DMS79 (cell line): ENCODE data around the gene IRAK1.
A peak's percentile ranks its signal among the peaks of the same experiment; 100 is the strongest.

Experiments used
- DNase-seq: peaks from one replicate; lab custom pipeline; 2025; lab: John Stamatoyannopoulos, UW

Gene IRAK1

GRCh38 chrX:154019633-154020528, at the start of gene IRAK1:
Gene IRAK1 (minus strand): TSS chrX:154019902. CDS start chrX:154019812, 90 bp downstream.
- peak; percentile 12 for DNase-seq

DNA sequence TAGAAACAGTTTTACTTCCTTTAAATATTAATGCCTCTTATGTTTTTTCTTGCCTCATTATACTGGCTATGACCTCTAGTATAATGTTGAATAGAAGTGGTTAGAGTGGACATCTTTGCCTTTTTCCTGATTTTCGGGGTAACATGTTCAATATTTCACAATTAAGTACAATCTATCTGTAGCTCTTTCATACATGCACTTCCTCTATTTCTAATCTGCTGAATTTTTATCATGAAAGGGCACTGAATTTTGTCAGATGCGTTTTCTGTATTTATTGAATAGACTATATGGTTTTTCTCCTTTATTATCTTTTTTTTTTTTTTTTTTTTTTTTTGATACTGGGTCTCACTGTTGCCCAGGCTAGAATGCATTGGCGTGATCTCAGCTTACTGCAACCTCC, 48.9 kb upstream of the IRAK1 start:
- DNase-seq = no peak

GRCh38 chrX:154064637-154065435, 45.1 kb upstream of the IRAK1 start:
- DNase-seq = no peak

DNA sequence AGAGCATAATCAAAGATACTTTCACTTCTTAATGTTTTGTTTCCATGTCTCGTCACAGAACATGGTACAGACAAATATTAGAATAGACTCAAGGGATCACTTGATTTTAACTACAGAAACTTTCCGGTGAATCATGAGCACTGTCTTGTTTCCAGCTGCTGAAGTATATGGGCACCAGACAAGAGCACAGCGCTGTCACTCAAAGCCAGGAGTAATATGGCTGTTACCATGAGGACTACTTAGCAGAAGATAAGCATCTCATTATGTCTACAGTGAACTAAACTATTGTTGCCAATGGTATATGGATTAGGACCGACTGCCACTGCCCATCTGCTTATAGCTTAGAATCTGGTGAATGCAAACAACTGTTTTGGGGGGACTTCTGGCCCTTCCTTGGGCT, 43.5 kb upstream of the IRAK1 start:
- no peak for DNase-seq

DNA sequence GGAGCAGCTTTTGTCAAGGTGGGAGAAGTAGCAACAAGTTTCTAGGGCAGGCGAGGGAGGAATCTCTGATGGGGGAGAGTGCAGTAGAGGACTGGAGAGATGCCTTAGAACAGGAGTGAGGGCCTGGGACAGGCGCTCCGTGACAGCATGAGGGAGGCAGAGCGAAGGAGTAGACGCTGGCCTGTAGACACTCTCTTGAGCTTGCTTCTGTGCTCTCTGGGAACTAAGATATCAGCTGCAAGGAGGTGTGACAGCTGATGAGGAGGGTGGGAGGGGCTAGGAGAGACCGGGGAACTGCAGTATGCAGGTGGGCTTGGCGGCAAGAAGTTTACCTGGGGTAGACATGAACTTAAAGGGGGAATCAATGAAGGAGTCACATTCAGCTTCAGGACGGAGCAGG, 42.1 kb upstream of the IRAK1 start:
- no peak for DNase-seq

DNA sequence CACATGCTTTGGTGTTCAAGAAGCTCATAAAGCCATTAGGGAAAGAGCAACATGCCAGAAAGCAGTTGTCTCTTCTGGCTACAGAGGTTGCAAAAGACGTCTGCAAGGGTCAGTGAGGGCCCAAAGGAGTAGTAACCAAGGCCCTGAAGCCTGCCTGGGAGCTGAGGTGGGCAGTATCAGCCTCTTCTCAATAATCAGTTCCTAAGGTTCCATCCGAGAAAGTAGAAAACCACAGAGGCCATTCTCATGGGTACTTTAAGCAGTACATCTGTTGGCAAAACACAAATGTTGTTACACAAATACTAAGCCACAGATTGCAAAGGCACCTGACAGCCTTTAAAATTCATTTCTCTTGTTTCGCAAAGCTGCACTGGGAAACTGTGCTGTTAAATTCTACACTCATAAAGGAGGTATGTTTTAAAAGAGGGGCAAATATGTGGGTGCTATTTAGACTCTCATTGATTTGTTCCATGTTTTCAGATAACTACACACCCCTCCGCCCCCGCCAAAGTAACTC, 40.1 kb upstream of the IRAK1 start:
- DNase-seq = no peak

DNA sequence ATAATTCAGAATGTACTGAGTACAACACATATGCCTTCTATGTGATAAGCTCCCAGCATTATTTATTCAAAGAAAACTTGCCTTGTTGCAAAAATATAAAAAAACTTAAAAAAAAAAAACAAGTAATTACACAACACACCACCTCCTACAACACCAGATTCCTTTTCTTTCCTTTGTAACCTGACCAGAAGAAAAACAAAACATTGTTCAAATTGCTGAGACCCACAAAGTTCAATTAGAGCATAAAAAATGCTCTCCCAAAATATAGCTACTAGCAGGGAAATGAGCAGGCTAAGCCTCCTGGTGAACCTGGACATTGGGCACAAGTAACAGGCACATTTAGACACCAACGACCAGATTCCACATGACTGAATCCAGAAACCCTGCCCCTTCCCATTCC, 39.5 kb upstream of the IRAK1 start:
- no peak for DNase-seq

DNA sequence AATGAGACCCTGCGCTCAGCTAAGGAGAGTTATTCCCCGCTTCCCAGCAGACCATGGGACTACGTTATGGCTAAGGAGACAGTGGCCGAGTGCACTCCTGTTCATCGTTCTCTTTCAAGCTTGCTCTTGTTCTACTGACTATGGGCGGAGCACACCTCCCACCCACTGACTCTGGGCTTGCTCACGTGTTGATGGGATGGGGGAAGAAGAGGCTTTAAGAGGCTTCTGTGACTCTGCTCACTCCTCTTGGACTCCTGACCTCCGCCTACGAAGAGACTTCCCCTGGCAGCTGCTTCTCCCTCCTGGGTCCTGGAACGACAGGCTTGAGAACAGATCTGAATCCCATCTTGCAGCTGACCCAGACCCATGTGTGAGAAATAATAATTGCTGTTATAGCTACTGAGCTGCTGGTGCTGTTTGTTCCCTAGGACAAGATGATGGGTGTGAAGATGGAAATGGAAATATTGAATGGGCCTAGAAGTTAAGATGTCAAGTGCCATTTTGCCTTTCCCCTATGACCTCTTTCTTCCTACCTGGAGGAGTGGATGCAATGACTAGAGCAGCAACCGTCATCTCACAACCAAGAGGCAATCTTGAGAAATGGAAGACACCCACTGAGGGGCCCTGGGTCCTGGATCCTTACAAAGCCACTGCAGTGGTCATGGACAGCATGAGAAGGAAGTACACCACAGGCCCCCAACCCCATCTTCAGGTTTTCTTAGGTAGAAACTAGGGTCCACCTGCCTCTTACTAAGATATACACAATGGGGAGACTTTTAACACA, 38.7 kb upstream of the IRAK1 start:
- no peak for DNase-seq

DNA sequence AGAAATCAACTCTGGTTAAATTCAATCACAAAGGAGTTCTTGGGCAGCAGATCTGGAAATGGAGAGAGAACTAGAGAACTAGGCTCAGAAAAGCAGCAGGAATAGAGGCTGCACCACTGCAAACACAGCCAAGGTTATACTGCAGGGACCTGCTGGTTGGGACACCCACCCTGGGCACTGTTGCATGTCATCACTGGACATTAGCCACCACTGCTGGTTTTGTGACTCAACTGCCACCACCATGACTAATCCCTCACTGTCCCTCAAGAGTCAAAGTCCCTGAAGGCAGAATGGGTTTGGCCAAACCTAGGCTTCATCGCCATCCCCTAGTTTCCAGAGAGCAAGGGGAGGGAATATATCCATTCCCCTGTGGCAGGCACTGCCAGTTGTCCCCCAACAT, 38.1 kb upstream of the IRAK1 start:
- DNase-seq = no peak

DNA sequence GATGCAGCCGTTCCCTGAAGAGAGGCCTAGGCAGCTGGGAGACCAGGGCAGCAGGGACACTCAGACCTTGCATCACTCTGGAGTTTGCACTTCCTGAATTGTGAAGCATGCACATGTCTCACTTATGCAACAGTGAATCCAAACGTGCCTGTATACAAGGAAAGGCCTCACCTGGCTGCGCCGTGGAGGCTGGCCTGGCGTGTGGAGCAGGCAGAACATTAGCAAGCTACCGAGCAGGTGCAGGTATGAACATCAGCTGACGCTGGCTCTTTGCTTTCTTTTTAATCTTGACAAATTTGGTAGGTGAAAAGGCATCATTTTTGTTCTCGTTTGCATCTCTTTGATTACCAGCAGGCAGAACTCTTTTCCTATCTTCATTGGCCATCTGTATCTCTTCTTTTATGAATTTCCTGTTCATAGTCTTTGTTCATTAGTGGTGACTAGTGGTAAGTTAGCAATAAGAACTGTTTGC, 37.1 kb upstream of the IRAK1 start:
- DNase-seq = no peak

DNA sequence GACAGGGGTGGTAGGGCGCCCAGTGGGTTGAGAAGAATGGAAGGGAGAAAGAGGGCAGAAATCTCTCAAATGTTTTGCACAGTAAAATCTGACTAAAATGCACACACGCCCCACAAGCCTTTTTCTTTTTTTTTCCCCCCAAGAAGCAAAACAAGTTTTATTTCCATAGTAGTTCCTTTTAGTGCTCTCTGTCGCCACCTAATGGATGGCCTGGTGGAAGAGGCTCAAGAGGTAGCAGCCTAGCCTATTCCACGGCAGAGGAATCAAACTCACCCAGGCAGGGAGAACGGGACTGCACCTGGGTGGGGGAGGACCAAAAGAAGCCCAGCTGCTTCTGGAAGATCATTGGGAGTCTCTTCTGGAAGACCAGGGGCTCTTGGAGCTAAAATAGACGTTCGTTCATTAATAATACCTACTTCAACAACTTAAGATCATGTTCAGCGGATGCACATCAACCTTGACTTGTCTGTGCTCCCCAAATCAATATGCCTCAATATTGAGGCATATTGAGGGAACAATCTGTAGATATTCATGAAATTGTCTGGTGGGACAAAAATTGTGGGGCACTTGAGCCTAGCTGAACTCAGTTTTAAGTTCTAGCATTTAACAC, 31.6 kb upstream of the IRAK1 start:
- DNase-seq = no peak

DNA sequence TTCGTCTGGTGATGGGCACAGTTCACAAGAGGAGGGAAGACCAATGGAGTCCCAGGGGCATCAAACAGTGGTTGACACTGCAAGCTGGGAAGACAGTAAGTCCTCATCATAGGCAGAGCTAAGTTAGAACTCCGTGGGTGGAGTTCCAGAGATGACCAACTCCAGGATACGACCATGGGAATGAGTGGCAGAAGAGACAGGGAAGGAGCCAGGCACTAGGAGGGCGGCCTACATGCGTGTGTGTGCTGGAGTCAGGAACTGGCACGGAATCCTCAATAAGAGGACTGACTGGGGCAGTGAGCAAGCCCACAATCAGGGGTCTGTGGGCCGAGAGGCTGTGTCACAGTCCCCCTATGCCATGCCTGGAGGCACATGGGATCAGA, 30.4 kb upstream of the IRAK1 start:
- no peak for DNase-seq

DNA sequence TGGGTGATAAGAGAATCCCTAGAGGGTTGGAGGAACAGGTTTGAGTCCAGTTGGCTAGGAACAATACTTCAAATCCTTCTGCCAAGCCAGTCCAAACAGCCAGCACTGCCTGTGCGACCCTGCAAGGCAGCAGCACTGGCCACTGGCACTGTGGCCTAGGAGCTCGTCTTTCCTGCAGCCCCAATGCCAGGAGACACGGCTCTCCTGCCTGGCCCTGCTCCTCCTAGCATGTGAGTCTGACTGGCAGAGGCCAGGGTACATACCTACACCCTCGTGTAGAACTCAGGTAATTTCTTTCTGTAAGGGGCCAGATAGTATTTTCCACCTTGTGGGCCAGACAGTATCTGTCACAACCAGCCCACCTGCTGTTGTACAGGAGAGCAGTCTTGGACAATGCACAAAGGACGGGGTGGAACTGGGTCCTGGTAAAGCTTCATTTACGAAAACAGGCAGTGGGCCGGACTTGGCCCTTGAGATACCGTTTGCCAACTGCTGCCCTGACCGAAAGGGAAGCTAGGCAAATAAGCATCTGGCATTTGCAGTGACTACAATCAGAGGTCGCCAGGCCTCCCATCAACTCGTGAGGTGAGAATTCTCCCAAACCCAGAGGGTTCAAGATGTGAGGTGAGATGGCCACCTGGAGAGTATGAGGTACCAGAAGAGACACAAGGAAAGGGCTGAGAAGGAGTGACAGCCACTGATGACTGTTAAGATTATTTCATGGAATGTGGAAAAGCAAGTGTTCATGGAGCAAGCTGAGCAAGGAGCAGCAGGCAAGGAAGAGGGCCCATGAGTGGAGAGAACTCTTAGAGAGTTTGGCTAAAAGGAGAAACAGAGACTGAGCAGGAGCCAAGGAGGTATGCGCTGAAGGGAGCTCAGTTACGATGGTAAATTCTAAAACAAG, 29.8 kb upstream of the IRAK1 start:
- DNase-seq = no peak

DNA sequence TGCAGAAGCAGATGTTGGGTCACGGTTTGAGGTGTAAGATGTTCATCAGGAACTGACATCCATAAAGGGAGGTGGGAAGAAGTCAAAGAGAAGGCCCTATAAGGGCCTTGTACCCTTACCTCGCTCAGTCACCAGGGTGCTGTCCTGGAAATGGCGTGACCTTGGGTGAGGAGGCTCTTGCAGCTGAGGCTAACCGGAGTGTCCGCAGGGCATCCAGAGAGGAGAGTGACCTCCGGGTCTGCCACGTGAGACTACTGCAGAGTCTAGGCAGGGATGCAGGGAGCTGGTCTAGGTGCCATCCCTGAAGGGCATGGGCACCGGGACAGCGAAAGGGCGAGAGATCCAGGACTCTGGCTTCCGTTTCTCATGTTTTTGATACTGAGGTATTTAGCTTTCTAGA, 28.7 kb upstream of the IRAK1 start:
- no peak for DNase-seq

DNA sequence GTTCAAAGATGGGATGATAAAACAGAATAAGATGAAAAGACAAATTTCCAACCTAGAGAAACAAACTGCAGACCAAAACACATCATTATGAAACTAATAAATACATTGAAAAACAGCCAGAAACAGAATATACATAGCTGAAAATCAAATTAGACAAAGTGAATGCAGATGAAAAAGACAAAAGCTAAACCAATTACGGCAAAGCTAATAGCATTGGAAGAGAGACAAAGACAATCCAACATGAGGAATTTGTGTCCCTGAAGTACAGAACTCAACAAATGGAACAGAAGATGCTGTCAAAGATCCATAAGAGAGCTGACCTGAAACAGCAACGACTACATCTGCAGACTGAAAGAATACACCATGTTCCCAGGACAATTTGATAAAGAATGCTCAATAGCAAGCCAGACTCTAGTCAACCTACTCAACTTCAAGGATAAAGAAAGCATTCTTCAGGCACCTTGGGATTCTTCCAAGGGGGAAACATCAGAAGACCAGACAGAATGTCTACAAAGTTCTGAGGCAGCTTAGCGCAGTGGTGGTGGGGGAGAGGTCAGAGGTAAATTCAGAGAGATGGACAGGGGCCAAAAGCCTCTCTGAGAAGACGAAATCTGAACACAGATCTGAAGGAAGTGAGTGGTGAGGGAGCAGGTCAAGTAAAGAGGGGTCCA, 27.4 kb upstream of the IRAK1 start:
- DNase-seq = no peak

- DNase-seq = no peak
These were observed 26.5 kb upstream of the IRAK1 start for GRCh38 chrX:154046031-154046781.

- no peak for DNase-seq
These were observed 24.4 kb upstream of the IRAK1 start for GRCh38 chrX:154044091-154044490.

GRCh38 chrX:154043003-154043763, 23.5 kb upstream of the IRAK1 start:
- no peak for DNase-seq

DNA sequence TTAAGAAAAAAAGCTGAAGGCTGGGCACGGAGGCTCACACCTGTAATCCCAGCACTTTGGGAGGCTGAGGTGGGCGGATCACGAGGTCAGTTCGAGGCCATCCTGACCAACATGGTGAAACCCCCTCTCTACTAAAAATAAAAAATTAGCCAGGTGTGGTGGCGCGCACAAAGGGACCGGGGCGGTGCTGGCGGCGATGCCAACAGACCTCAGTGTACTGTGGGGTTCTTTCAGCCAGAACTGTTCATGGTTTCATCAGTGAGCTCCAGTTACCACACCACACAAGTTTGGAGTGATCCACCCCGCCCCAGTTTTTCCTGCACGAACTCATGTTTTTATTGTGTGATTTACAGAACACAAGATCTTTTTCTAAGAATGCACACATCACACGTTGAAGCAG, 21.2 kb upstream of the IRAK1 start:
- no peak for DNase-seq
